IPS DF 6.9 (cell line): Measurements from ENCODE around the gene SLC35B2.

ENCODE experiments used
- DNase-seq: peaks from one replicate; pipeline ENCODE4 v3.0.0-alpha.2; 2013; ENCODE audit warnings: low read depth, low spot score
- H3K27ac ChIP-seq: one replicate; pipeline ENCODE4 v1.5.1; 2013; ENCODE audit warnings: low read length, control low read depth
- H3K27me3 ChIP-seq: 2 replicates; pipeline ENCODE4 v1.6.1; 2013; ENCODE audit warnings: mild to moderate bottlenecking, low read length; ENCODE audit not compliant: control insufficient read depth, insufficient read depth
- H3K36me3 ChIP-seq: 2 replicates; pipeline ENCODE4 v1.6.1; 2013; ENCODE audit warnings: low read length; ENCODE audit not compliant: control insufficient read depth, insufficient read depth
- H3K4me1 ChIP-seq: 2 replicates; pipeline ENCODE4 v1.6.1; 2013; ENCODE audit warnings: low read length; ENCODE audit not compliant: control insufficient read depth, insufficient read depth
- H3K4me3 ChIP-seq: 2 replicates; pipeline ENCODE4 v1.5.1; 2013; ENCODE audit warnings: mild to moderate bottlenecking, low read length
- H3K9me3 ChIP-seq: 2 replicates; pipeline ENCODE4 v1.6.1; 2013; ENCODE audit warnings: low read length, inconsistent platforms; ENCODE audit not compliant: control insufficient read depth, insufficient read depth
- WGBS: extraction: QIAGEN DNeasy Blood & Tissue Kit; methylation state at CpG from one replicate; pipeline ENCODE4 v1.1.7; 2013; ENCODE audit warnings: mixed read lengths, missing lambda C conversion rate; ENCODE audit not compliant: insufficient read length, insufficient coverage; 5-methylcytosine and 5-hydroxymethylcytosine counted together

Gene SLC35B2

GRCh38 chr6:44260451-44261297 is 3.3 kb upstream of the SLC35B2 start:
- Histone ChIP-seq H3K36me3 (no peaks in the 10 kb centered on the region), H3K4me1 (peaks cover 8% of the 10 kb centered on the region; the same call in 1 of the 2 replicates), H3K27ac (no peak overlapping the region), H3K27me3 (no peaks in the 10 kb centered on the region), H3K9me3 (no peaks in the 10 kb centered on the region), H3K4me3 (no peak overlapping the region)
- DNase-seq, result no peak
- WGBS, result no CpG with 5 or more reads among the region's 6 CpGs

- H3K4me3 ChIP-seq, result no peak overlapping the region
- H3K27me3 ChIP-seq, result no peaks in the 10 kb centered on the region
- peaks cover 3% of the 10 kb centered on the region for H3K36me3 ChIP-seq
- no peak for DNase-seq
- WGBS, result no CpG with 5 or more reads among the region's 8 CpGs
- H3K9me3 ChIP-seq, result no peaks in the 10 kb centered on the region
- peaks cover 8% of the 10 kb centered on the region; the same call in 1 of the 2 replicates for H3K4me1 ChIP-seq
- H3K27ac ChIP-seq, result no peak overlapping the region
Observed at GRCh38 chr6:44260011-44260410, 2.7 kb upstream of the SLC35B2 start.

GRCh38 chr6:44258921-44259320 is 1.6 kb upstream of the SLC35B2 start:
- Histone ChIP-seq H3K4me1 (peaks cover 6% of the 10 kb centered on the region; the same call in 1 of the 2 replicates), H3K4me3 (no peak overlapping the region), H3K27ac (no peak overlapping the region)

GRCh38 chr6:44258325-44258863 is 1.1 kb upstream of the SLC35B2 start:
- Histone ChIP-seq H3K9me3 (no peaks in the 10 kb centered on the region), H3K4me3 (no peak overlapping the region), H3K36me3 (peaks cover 18% of the 10 kb centered on the region), H3K27ac (no peak overlapping the region), H3K4me1 (0 out of 2 replicates have a peak, but pooled peaks cover 2% of the 10 kb centered on the region), H3K27me3 (no peaks in the 10 kb centered on the region)
- no peak for DNase-seq
- WGBS, result no CpG with 5 or more reads among the region's 9 CpGs

More at GRCh38 chr6:44258921-44259320, 1.6 kb upstream of the SLC35B2 start:
- Histone ChIP-seq H3K9me3 (no peaks in the 10 kb centered on the region), H3K36me3 (peaks cover 13% of the 10 kb centered on the region), H3K27me3 (no peaks in the 10 kb centered on the region)
- no peak for DNase-seq
- no CpG with 5 or more reads among the region's 3 CpGs for WGBS

GRCh38 chr6:44257753-44258324 is 511 bp upstream of the SLC35B2 start:
- H3K27me3 ChIP-seq, result no peaks in the 10 kb centered on the region
- H3K9me3 ChIP-seq, result no peaks in the 10 kb centered on the region
- no CpG with 5 or more reads among the region's 15 CpGs for WGBS
- H3K27ac ChIP-seq, result no peak overlapping the region
- H3K4me3 ChIP-seq, result peak overlapping the region; percentile 70; the same call in 1 of the 2 replicates
- peaks cover 23% of the 10 kb centered on the region for H3K36me3 ChIP-seq
- DNase-seq, result no peak
- H3K4me1 ChIP-seq, result no peaks in the 10 kb centered on the region

- H3K36me3 ChIP-seq, result peaks cover 31% of the 10 kb centered on the region
- WGBS, result no CpG with 5 or more reads among the region's 12 CpGs
- DNase-seq, result no peak
- H3K9me3 ChIP-seq, result no peaks in the 10 kb centered on the region
- H3K27me3 ChIP-seq, result no peaks in the 10 kb centered on the region
- no peaks in the 10 kb centered on the region for H3K4me1 ChIP-seq
- H3K27ac ChIP-seq, result no peak overlapping the region
- H3K4me3 ChIP-seq, result peak overlapping the region; percentile 70
Observed at GRCh38 chr6:44256775-44257024, 628 bp downstream of the SLC35B2 start.

- DNase-seq, result no peak
- no peak overlapping the region for H3K27ac ChIP-seq
- no peaks in the 10 kb centered on the region for H3K27me3 ChIP-seq
- H3K4me1 ChIP-seq, result no peaks in the 10 kb centered on the region
- H3K36me3 ChIP-seq, result peaks cover 35% of the 10 kb centered on the region
- H3K4me3 ChIP-seq, result peak overlapping the region; percentile 70
- WGBS, result no CpG with 5 or more reads among the region's 15 CpGs
- no peaks in the 10 kb centered on the region for H3K9me3 ChIP-seq
Observed at GRCh38 chr6:44255871-44256774, 1.2 kb downstream of the SLC35B2 start.

GRCh38 chr6:44255105-44255808 is 2.1 kb downstream of the SLC35B2 start:
- Histone ChIP-seq H3K4me3 (no peak overlapping the region), H3K27me3 (no peaks in the 10 kb centered on the region), H3K27ac (no peak overlapping the region), H3K9me3 (no peaks in the 10 kb centered on the region), H3K36me3 (peaks cover 43% of the 10 kb centered on the region), H3K4me1 (no peaks in the 10 kb centered on the region)
- no peak for DNase-seq
- no CpG with 5 or more reads among the region's 16 CpGs for WGBS

GRCh38 chr6:44254191-44255104 is 2.9 kb downstream of the SLC35B2 start:
- Histone ChIP-seq H3K36me3 (peaks cover 51% of the 10 kb centered on the region), H3K4me1 (no peaks in the 10 kb centered on the region), H3K4me3 (no peak overlapping the region), H3K9me3 (no peaks in the 10 kb centered on the region), H3K27ac (no peak overlapping the region), H3K27me3 (no peaks in the 10 kb centered on the region)
- DNase-seq, result no peak
- WGBS, result no CpG with 5 or more reads among the region's 12 CpGs
